HepG2 (cell line): Measurements from ENCODE around the gene HDAC4. TPM values are rescaled to one million over a fixed set of nuclear protein-coding genes. Genes with fewer than 3 reads are reported as not detected.

Experiments
- ATAC-seq: fragments of 200-7000 bp; cut with Tn5 transposase; 3 replicates; pipeline ENCODE4 v1.9.1; 2020; ENCODE audit warnings: mild to moderate bottlenecking, moderate library complexity
- BruUV-seq: library from RNA; stranded (reverse); fragments of 400-500 nt; replicated peaks from 2 replicates; lab custom pipeline; 2021; lab: Mats Ljungman, UMichigan
- CTCF ChIA-PET: fragments of 300-600 bp; formaldehyde crosslinking; extraction: SDS; loops from one replicate; lab custom pipeline; 2021; ENCODE audit warnings: low total read pairs, inconsistent platforms, low intra/inter-chr PET ratio; lab: Yijun Ruan, JAX
- POLR2A ChIA-PET: fragments of 350-600 bp; sonication (Branson Sonifier 250); formaldehyde crosslinking; loops from one replicate; lab custom pipeline; 2020; ENCODE audit warnings: antibody characterized with exemption, inconsistent platforms; lab: Yijun Ruan, JAX
- DNase-seq: peaks from one replicate; pipeline ENCODE4 v3.0.0-alpha.2; 2015; ENCODE audit warnings: low spot score
- FAIRE-seq: peaks from 3 replicates; lab custom pipeline; 2011; peaks lifted over from hg19 to GRCh38; lab: Jason Lieb, UNC
- H2AFZ ChIP-seq: one replicate; pipeline ENCODE4 v1.6.1; 2011; ENCODE audit warnings: low read length, inconsistent platforms
- H3K27ac ChIP-seq: fragments of 300-600 bp; 3 replicates; pipeline ENCODE4 v1.8.0; 2011; ENCODE audit warnings: mixed run types, mild to moderate bottlenecking, mixed read lengths, low read length, inconsistent platforms; ENCODE audit not compliant: insufficient read depth; ENCODE audit errors: extremely low read length
- H3K27me3 ChIP-seq, 2 experiments: fragments of 200-600 bp in 1 of 2; 2 replicates in 1 of 2; 3 replicates in 1 of 2; pipeline versions ENCODE4 v1.6.0 to v1.8.0; 2011; ENCODE audit warnings: low read length in 2 of 2, mild to moderate bottlenecking in 2 of 2, moderate library complexity in 2 of 2, inconsistent platforms in 1 of 2; ENCODE audit not compliant: insufficient read depth in 2 of 2, control insufficient read depth in 1 of 2
- H3K36me3 ChIP-seq, 2 experiments: fragments of 200-600 bp in 1 of 2; replicated peaks in 1 of 2; 2 replicates in 1 of 2; 3 replicates in 1 of 2; pipeline versions ENCODE4 v1.5.1 to v1.8.0; 2011; ENCODE audit warnings: low read length in 2 of 2, inconsistent platforms in 1 of 2; ENCODE audit not compliant: insufficient read depth in 2 of 2, control insufficient read depth in 1 of 2
- H3K4me1 ChIP-seq: 2 replicates; pipeline ENCODE4 v1.5.1; 2012; ENCODE audit warnings: low read length, inconsistent platforms; ENCODE audit not compliant: insufficient read depth
- H3K4me2 ChIP-seq: 2 replicates; pipeline ENCODE4 v1.6.0; 2011; ENCODE audit warnings: low read depth, low read length, inconsistent platforms
- H3K4me3 ChIP-seq, 3 experiments: fragments of 200-600 bp in 1 of 3; sonication (generic), shearing (Covaris generic) in 1 of 3; replicated peaks in 1 of 3; 2 replicates each; pipeline ENCODE4 v1.5.1; 2011 to 2016; ENCODE audit warnings: low read length in 3 of 3, inconsistent platforms in 2 of 3, low read depth in 2 of 3, mild to moderate bottlenecking in 2 of 3, control low read depth in 1 of 3, mixed read lengths in 1 of 3; ENCODE audit not compliant: insufficient read depth in 1 of 3
- H3K79me2 ChIP-seq: one replicate; pipeline ENCODE4 v1.6.1; 2011; ENCODE audit warnings: low read length, inconsistent platforms; ENCODE audit not compliant: insufficient read depth
- H3K9ac ChIP-seq: 2 replicates; pipeline ENCODE4 v1.6.0; 2011; ENCODE audit warnings: mild to moderate bottlenecking, low read depth, low read length, inconsistent platforms; ENCODE audit not compliant: insufficient read depth
- H3K9me3 ChIP-seq: 2 replicates; pipeline ENCODE4 v1.5.1; 2012; ENCODE audit warnings: mild to moderate bottlenecking, low read length
- H4K20me1 ChIP-seq: 2 replicates; pipeline ENCODE4 v1.6.0; 2011; ENCODE audit warnings: inconsistent platforms, mild to moderate bottlenecking, low read length, moderate library complexity; ENCODE audit not compliant: insufficient read depth
- DNMT3B ChIP-seq: conservative IDR thresholded peaks from 2 replicates; pipeline ENCODE4 v1.6.1; 2016; ENCODE audit warnings: missing biosample characterization, control low read depth
- ETV5 ChIP-seq: IDR thresholded peaks from 2 replicates; pipeline ENCODE4 v1.6.1; 2018; ENCODE audit warnings: missing biosample characterization, missing genetic modification reagents, inconsistent platforms, borderline replicate concordance
- FOXO1 ChIP-seq: sonication (generic); formaldehyde crosslinking; IDR thresholded peaks from 2 replicates; pipeline ENCODE4 v1.4.0; 2020; ENCODE audit warnings: missing genetic modification reagents
- GATAD2A ChIP-seq: IDR thresholded peaks from 2 replicates; pipeline ENCODE4 v1.6.1; 2016
- MXI1 ChIP-seq: IDR thresholded peaks from 3 replicates; pipeline ENCODE4 v1.6.1; 2012; ENCODE audit warnings: low read depth, low read length, inconsistent platforms, borderline replicate concordance
- NFATC3 ChIP-seq: sonication (generic); formaldehyde crosslinking; IDR thresholded peaks from 2 replicates; pipeline ENCODE4 v1.5.1; 2020; ENCODE audit warnings: mild to moderate bottlenecking, missing genetic modification reagents
- RBAK ChIP-seq: sonication (generic); formaldehyde crosslinking; IDR thresholded peaks from 2 replicates; pipeline ENCODE4 v1.5.1; 2020; ENCODE audit warnings: mild to moderate bottlenecking, missing genetic modification reagents
- RCOR2 ChIP-seq: IDR thresholded peaks from 2 replicates; pipeline ENCODE4 v1.6.1; 2016; ENCODE audit warnings: missing biosample characterization, missing genetic modification reagents
- XBP1 ChIP-seq: sonication (generic); formaldehyde crosslinking; IDR thresholded peaks from 2 replicates; pipeline ENCODE4 v1.5.0; 2020; ENCODE audit warnings: missing genetic modification reagents
- ZC3H13 ChIP-seq: sonication (generic); formaldehyde crosslinking; IDR thresholded peaks from 2 replicates; pipeline ENCODE4 v1.8.1; 2023; ENCODE audit warnings: mild to moderate bottlenecking, missing genetic modification reagents, moderate library complexity
- ZMYM4 ChIP-seq: sonication (generic); formaldehyde crosslinking; IDR thresholded peaks from 2 replicates; pipeline ENCODE4 v1.8.1; 2023; ENCODE audit warnings: mild to moderate bottlenecking, missing genetic modification reagents
- ZNF451 ChIP-seq: sonication (generic); formaldehyde crosslinking; IDR thresholded peaks from 2 replicates; pipeline ENCODE4 v1.5.0; 2020; ENCODE audit warnings: mild to moderate bottlenecking, missing genetic modification reagents
- ZNF775 ChIP-seq: sonication (generic); formaldehyde crosslinking; IDR thresholded peaks from 2 replicates; pipeline ENCODE4 v1.4.0; 2020; ENCODE audit warnings: missing genetic modification reagents, mild to moderate bottlenecking, moderate library complexity, borderline replicate concordance
- WGBS: methylation state at CpG from one replicate; pipeline ENCODE4 v1.1.6; 2017; ENCODE audit warnings: low lambda C conversion rate; 5-methylcytosine and 5-hydroxymethylcytosine counted together
- in situ Hi-C: cut with HindIII; loops from 2 replicates; pipeline ENCODE4 v1.10.0; 2017; ENCODE audit warnings: low pct_unique_long_range_greater_than_20kb; ENCODE audit not compliant: extremely low pct_ligation_motif_present
- intact Hi-C: fragments of 100-400 bp; cut with micrococcal nuclease; formaldehyde crosslinking; loops from one replicate; pipeline ENCODE4 v1.10.0; 2022; ENCODE audit not compliant: unreplicated experiment
- polyA plus RNA-seq, 8 experiments: library from polyadenylated mRNA; depleted of rRNA in 3 of 8; stranded (reverse) in 7 of 8; unstranded in 1 of 8; fragments of >200 nt; fragmentation: Illumina TruSeq in 4 of 8; extraction: Trizol in 4 of 8; gene quantifications; 2 replicates each; pipeline versions ENCODE4 v1.2.1 to v1.2.3, GENCODE V29; 2011 to 2016; ENCODE audit warnings: low read depth in 4 of 8, missing spikeins in 1 of 8, mixed read lengths in 1 of 8; ENCODE audit not compliant: insufficient read depth in 1 of 8
- total RNA-seq, 5 experiments: library from RNA; depleted of rRNA; stranded (reverse); fragments of >200 nt; fragmentation: Illumina TruSeq; extraction: Trizol; gene quantifications; 2 replicates each; pipeline ENCODE4 v1.2.3, GENCODE V29; 2016; ENCODE audit warnings: low read depth in 1 of 5
- TF ChIP-seq, protein P1 (sequence below): IDR thresholded peaks from 2 replicates; pipeline ENCODE4 v1.6.1; 2016; ENCODE audit warnings: missing biosample characterization, missing genetic modification reagents, low read depth
- TF ChIP-seq, protein P2 (sequence below): sonication (generic); formaldehyde crosslinking; IDR thresholded peaks from 2 replicates; pipeline ENCODE4 v1.8.0; 2022; ENCODE audit warnings: mild to moderate bottlenecking, missing genetic modification reagents, borderline replicate concordance
- TF ChIP-seq, protein P3 (sequence below): sonication (generic); formaldehyde crosslinking; IDR thresholded peaks from 2 replicates; pipeline ENCODE4 v1.4.0; 2020; ENCODE audit warnings: mild to moderate bottlenecking, missing genetic modification reagents, borderline replicate concordance

Gene HDAC4
- total and polyA plus RNA-seq, 2 of the 13 experiments (the other 11 are each of a cell fraction or from before 2014, with no cell fraction given) = 10.1 to 11.5 TPM

DNA sequence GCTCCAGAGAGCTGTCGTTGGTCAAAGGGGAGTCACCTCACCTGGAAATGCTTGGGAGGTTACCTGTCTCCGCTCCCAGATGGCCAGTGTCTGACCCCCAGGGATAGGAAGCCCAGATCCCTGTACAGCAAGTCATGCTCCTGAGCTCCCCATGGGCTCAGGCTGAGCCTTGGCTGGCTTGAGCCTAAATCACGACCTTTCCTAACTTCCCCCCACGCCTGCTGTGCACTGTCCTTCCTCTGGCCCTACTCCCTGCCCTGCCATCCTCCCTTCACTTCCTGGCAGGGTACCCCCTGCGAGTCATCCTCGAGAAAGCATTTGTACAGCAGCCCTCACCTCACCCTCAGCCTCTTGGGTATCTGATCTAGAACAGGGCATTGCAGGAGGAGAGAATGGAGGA lies 9.2 kb upstream of the HDAC4 start:
- no peak overlapping the region for H3K27ac ChIP-seq
- H3K79me2 ChIP-seq = no peaks in the 10 kb centered on the region
- BruUV-seq = no TSS peak
- FAIRE-seq = no peak
- H3K9ac ChIP-seq = no peak overlapping the region
- no peaks in the 10 kb centered on the region for H4K20me1 ChIP-seq
- no peaks in the 10 kb centered on the region for H3K36me3 ChIP-seq
- ChIA-PET CTCF (no interaction called here), POLR2A (interaction anchor here (1.0 to 1.9 kb wide), 2 partner anchors 9 to 35 kb away, joined by 3 to 10 read pairs; partner anchors contain the start of gene HDAC4)
- 9% methylated on average over 4 of the region's 6 CpGs for WGBS
- peaks cover 9 to 66% of the 10 kb centered on the region in 2 experiments; a peak in 4 of 5 replicates for H3K27me3 ChIP-seq
- no peak for DNase-seq
- no peak overlapping the region for H3K4me2 ChIP-seq
- no peak overlapping the region for H2AFZ ChIP-seq
- no peaks in the 10 kb centered on the region; the same call in 1 of the 2 replicates for H3K4me1 ChIP-seq
- H3K4me3 ChIP-seq = no peak overlapping the region
- no peak for ATAC-seq
- no peaks in the 10 kb centered on the region for H3K9me3 ChIP-seq
- no peak for TF ChIP-seq XBP1 (CRISPR knock-in tag)
- no peak for TF ChIP-seq DNMT3B (CRISPR knock-in tag)
- TF ChIP-seq ZNF775 (CRISPR knock-in tag) = no peak
- intact Hi-C loops (loop anchor here (10.0 kb wide), 1 partner anchor 115 kb away; no protein-coding TSS in a partner anchor), in situ Hi-C loops (no loop called here)

DNA sequence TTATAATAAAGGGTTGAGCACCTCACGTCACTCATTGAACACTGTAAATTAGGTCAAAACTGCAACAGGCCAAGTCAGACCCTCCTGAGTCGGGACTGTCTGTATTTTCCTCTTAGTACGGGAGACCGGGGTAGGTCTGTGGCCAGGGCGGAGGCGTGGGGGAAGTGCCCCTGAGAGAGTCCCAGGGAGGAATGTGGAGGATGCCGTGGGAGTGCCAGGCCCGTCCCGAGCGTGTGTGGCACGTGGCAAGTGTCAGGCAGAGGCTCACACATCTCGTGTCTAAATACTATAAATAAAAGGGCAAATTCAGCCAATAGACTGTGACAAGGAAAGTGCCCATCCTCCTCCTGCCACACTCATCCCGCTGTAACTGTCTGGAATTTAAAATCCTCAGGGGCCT lies 6.3 kb upstream of the HDAC4 start:
- H3K9ac ChIP-seq = no peak overlapping the region
- ATAC-seq = no peak
- no peak overlapping the region for H3K27ac ChIP-seq
- no peak overlapping the region for H2AFZ ChIP-seq
- H3K79me2 ChIP-seq = no peaks in the 10 kb centered on the region
- peaks cover 5% of the 10 kb centered on the region for H3K4me1 ChIP-seq
- H4K20me1 ChIP-seq = no peaks in the 10 kb centered on the region
- 51% methylated on average over 13 of the region's 13 CpGs for WGBS
- no peaks in the 10 kb centered on the region for H3K9me3 ChIP-seq
- ChIA-PET CTCF (no interaction called here), POLR2A (no interaction called here)
- BruUV-seq = no TSS peak
- intact Hi-C loops = loop anchor here (10.0 kb wide), 1 partner anchor 112 kb away; no protein-coding TSS in a partner anchor
- in situ Hi-C loops = no loop called here
- FAIRE-seq = no peak
- H3K27me3 ChIP-seq = peaks cover 9 to 55% of the 10 kb centered on the region in 2 experiments; a peak in 4 of 5 replicates
- H3K4me3 ChIP-seq = no peak overlapping the region
- no peaks in the 10 kb centered on the region for H3K36me3 ChIP-seq
- H3K4me2 ChIP-seq = no peak overlapping the region
- no peak for DNase-seq
- TF ChIP-seq NFATC3 = no peak
- TF ChIP-seq ZNF451 (CRISPR knock-in tag) = no peak
- no peak for TF ChIP-seq RCOR2 (CRISPR knock-in tag)
- no peak for TF ChIP-seq GATAD2A (CRISPR knock-in tag)
- no peak for TF ChIP-seq ZMYM4 (CRISPR knock-in tag)
- no peak for TF ChIP-seq ZC3H13 (CRISPR knock-in tag)
- TF ChIP-seq RBAK (CRISPR knock-in tag) = no peak
- TF ChIP-seq ETV5 (CRISPR knock-in tag) = no peak
- TF ChIP-seq, protein P1, sequence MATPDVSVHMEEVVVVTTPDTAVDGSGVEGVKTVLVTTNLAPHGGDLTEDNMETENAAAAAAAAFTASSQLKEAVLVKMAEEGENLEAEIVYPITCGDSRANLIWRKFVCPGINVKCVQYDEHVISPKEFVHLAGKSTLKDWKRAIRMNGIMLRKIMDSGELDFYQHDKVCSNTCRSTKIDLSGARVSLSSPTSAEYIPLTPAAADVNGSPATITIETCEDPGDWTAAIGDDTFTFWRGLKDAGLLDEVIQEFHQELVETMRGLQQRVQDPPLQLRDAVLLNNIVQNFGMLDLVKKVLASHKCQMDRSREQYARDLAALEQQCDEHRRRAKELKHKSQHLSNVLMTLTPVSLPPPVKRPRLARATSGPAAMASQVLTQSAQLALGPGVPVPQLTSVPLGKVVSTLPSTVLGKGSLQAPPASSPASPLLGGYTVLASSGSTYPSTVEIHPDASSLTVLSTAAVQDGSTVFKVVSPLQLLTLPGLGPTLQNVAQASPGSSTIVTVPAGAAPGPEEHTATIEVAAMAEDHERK (CRISPR knock-in tag) = no peak
- TF ChIP-seq, protein P2, sequence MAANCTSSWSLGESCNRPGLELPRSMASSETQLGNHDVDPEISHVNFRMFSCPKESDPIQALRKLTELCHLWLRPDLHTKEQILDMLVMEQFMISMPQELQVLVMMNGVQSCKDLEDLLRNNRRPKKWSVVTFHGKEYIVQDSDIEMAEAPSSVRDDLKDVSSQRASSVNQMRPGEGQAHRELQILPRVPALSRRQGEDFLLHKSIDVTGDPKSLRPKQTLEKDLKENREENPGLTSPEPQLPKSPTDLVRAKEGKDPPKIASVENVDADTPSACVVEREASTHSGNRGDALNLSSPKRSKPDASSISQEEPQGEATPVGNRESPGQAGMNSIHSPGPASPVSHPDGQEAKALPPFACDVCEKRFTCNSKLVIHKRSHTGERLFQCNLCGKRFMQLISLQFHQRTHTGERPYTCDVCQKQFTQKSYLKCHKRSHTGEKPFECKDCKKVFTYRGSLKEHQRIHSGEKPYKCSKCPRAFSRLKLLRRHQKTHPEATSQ (CRISPR knock-in tag) = no peak
- TF ChIP-seq, protein P3, sequence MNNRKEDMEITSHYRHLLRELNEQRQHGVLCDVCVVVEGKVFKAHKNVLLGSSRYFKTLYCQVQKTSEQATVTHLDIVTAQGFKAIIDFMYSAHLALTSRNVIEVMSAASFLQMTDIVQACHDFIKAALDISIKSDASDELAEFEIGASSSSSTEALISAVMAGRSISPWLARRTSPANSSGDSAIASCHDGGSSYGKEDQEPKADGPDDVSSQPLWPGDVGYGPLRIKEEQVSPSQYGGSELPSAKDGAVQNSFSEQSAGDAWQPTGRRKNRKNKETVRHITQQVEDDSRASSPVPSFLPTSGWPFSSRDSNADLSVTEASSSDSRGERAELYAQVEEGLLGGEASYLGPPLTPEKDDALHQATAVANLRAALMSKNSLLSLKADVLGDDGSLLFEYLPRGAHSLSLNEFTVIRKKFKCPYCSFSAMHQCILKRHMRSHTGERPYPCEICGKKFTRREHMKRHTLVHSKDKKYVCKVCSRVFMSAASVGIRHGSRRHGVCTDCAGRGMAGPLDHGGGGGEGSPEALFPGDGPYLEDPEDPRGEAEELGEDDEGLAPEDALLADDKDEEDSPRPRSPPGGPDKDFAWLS = no peak
- TF ChIP-seq MXI1 = no peak
- no peak for TF ChIP-seq FOXO1 (CRISPR knock-in tag)
